NB4 (cell line): ENCODE results near the gene ADGRF4.

Experiments used
- DNase-seq: peaks from one replicate; pipeline ENCODE4 v3.0.0; 2010; ENCODE audit warnings: low read depth
- H3K4me3 ChIP-seq: one replicate; pipeline ENCODE4 v1.5.1; 2011; ENCODE audit warnings: mild to moderate bottlenecking, low read depth, low read length, moderate library complexity
- MYC ChIP-seq: IDR thresholded peaks from 2 replicates; pipeline ENCODE4 v1.6.1; 2011; ENCODE audit warnings: low read depth, low read length
- POLR2A ChIP-seq: IDR thresholded peaks from 2 replicates; pipeline ENCODE4 v1.6.1; 2011; ENCODE audit warnings: mild to moderate bottlenecking; ENCODE audit not compliant: insufficient read length; ENCODE audit errors: extremely low read depth
- TF ChIP-seq, protein P1 (sequence below): IDR thresholded peaks from one replicate; pipeline ENCODE4 v1.5.1; 2012; ENCODE audit warnings: low read depth, low read length
- TF ChIP-seq, protein P2 (sequence below): IDR thresholded peaks from 2 replicates; pipeline ENCODE4 v1.6.1; 2011; ENCODE audit warnings: low read depth, low read length

Gene ADGRF4

DNA sequence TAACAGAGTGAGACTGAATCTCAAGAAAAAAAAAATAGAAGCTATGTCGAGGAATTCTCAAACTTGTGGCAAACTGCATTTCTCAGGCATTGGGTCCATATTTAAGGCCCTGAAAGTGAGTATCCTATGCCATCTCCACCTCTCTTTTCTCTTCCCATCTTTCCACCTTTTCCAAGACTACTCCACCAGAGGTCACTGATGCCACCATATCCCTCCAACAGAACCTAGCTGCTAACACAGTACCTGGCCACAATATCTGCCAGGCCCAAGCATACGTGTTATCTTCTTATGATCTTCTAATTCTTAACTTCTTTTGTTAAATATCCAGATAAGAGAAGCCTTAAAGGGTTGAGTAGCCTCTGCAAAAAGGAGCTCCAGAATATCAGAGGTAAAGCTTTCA is 8.2 kb upstream of the ADGRF4 start:
- no peak for TF ChIP-seq MYC
- TF ChIP-seq POLR2A, result no peak
- TF ChIP-seq, protein P1, sequence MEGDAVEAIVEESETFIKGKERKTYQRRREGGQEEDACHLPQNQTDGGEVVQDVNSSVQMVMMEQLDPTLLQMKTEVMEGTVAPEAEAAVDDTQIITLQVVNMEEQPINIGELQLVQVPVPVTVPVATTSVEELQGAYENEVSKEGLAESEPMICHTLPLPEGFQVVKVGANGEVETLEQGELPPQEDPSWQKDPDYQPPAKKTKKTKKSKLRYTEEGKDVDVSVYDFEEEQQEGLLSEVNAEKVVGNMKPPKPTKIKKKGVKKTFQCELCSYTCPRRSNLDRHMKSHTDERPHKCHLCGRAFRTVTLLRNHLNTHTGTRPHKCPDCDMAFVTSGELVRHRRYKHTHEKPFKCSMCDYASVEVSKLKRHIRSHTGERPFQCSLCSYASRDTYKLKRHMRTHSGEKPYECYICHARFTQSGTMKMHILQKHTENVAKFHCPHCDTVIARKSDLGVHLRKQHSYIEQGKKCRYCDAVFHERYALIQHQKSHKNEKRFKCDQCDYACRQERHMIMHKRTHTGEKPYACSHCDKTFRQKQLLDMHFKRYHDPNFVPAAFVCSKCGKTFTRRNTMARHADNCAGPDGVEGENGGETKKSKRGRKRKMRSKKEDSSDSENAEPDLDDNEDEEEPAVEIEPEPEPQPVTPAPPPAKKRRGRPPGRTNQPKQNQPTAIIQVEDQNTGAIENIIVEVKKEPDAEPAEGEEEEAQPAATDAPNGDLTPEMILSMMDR, result no peak
- TF ChIP-seq, protein P2, sequence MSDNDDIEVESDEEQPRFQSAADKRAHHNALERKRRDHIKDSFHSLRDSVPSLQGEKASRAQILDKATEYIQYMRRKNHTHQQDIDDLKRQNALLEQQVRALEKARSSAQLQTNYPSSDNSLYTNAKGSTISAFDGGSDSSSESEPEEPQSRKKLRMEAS, result no peak
- no peak overlapping the region for H3K4me3 ChIP-seq
- no peak for DNase-seq

- DNase-seq, result no peak
Measured at GRCh38 chr6:47690791-47691190, 7.6 kb upstream of the ADGRF4 start.

DNA sequence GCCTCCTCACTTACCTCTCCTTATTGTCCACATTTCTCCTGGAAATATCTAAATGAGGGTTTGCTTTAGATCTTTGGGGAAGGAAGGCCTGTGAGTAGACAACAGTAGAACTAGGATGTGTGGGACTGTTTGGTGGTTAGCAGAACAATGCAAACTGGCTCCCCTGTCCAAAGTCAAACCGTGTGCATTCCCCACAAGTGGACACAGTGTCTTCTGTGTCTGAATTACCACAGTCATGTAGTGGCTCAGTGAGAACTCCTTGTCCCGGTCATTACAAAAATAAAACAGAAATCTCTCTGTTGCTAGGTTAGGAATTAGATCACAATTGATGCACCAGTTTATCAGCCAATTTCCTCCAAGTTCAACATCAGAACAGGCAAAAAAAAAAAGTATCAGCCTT is 455 bp upstream of the ADGRF4 start:
- DNase-seq, result no peak
- no peak overlapping the region for H3K4me3 ChIP-seq
- TF ChIP-seq, protein P1, result no peak
- TF ChIP-seq POLR2A (no peak), MYC (no peak)
- TF ChIP-seq, protein P2, result no peak

More at GRCh38 chr6:47690791-47691190, 7.6 kb upstream of the ADGRF4 start:
- H3K4me3 ChIP-seq, result no peak overlapping the region
- no peak for TF ChIP-seq MYC
- TF ChIP-seq, protein P2, result no peak
- no peak for TF ChIP-seq POLR2A
- TF ChIP-seq, protein P1, result no peak

DNA sequence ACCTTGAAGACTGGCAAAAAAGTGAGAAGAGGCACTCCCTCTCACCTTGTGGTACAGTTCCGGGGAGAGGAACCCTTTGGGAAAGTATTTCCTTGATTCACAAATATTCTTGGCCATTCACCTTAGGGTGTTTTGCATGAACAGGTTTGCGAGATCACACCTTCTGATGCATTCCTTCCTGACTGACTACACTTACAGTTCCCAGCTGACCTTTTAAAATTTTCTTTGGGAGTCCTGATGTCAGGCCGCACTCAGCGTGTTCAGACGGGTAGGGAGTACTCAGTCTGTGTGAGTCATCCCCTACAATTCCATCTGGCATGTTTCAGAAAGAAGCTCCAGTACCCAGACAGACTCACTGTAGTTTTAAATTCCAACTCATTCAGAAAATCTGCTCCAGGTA is 1.7 kb downstream of the ADGRF4 start:
- DNase-seq, result no peak
- no peak overlapping the region for H3K4me3 ChIP-seq
- no peak for TF ChIP-seq POLR2A

DNA sequence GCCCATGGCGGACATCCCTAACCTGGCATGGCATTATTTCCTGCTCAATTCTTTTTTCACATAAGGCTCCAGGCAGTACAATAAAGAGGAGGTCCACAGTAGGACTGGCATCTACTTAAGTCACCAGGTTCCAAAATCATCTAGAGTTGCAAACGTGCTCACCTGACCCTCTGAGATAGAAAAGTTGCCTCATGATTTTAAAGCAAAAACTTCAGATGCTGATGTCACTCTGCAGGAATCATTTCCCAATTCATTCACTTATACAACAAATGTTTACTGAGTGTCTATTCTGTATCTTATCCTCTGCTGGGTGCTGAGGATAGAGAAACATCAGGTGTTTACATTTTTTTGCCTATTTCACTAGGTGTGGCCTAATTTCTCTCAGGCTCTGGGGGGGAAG is 2.2 kb downstream of the ADGRF4 start:
- no peak for DNase-seq
- no peak overlapping the region for H3K4me3 ChIP-seq
- TF ChIP-seq POLR2A, result no peak
- TF ChIP-seq, protein P1, result no peak

GRCh38 chr6:47701363-47701762 is 3.0 kb downstream of the ADGRF4 start:
- TF ChIP-seq, protein P2, result no peak
- no peak for TF ChIP-seq MYC
- TF ChIP-seq, protein P1, result no peak
- no peak for TF ChIP-seq POLR2A
- H3K4me3 ChIP-seq, result no peak overlapping the region

More at GRCh38 chr6:47701363-47701762, 3.0 kb downstream of the ADGRF4 start:
- no peak for DNase-seq
